Activated CD4-positive, alpha-beta T cell treated with anti-CD3 and anti-CD28 coated beads for 36 hours (primary cell): Measurements from ENCODE around the gene PLCB4. TPM values are rescaled to one million over a fixed set of nuclear protein-coding genes. Genes with fewer than 3 reads are reported as not detected.

ENCODE experiments used
- ATAC-seq: fragments of 200-7000 bp; cut with Tn5 transposase; one replicate; pipeline ENCODE4 v1.10.0; 2021; ENCODE audit warnings: mild to moderate bottlenecking, moderate library complexity
- CTCF ChIA-PET: fragments of 350-600 bp; sonication (Branson Sonifier 250); formaldehyde crosslinking; loops from one replicate; lab custom pipeline; 2021; ENCODE audit warnings: antibody characterized with exemption; lab: Charles Lee
- POLR2A ChIA-PET: fragments of 350-600 bp; sonication (Branson Sonifier 250); formaldehyde crosslinking; loops from one replicate; lab custom pipeline; 2021; ENCODE audit warnings: antibody characterized with exemption, inconsistent platforms; lab: Charles Lee
- DNase-seq: peaks from one replicate; pipeline ENCODE4 v3.0.0-alpha.2; 2020
- H3K27ac Mint-ChIP-seq: one replicate; pipeline ENCODE4 v1.8.0; 2021; ENCODE audit warnings: mixed read lengths
- H3K27me3 Mint-ChIP-seq: one replicate; pipeline ENCODE4 v1.8.0; 2021; ENCODE audit warnings: mixed read lengths
- H3K36me3 Mint-ChIP-seq: one replicate; pipeline ENCODE4 v1.8.0; 2021; ENCODE audit warnings: low read depth, mixed read lengths
- H3K4me1 Mint-ChIP-seq: one replicate; pipeline ENCODE4 v1.8.0; 2021; ENCODE audit warnings: mixed read lengths
- H3K4me3 Mint-ChIP-seq: one replicate; pipeline ENCODE4 v1.8.0; 2021; ENCODE audit warnings: mild to moderate bottlenecking, moderate library complexity, mixed read lengths
- H3K9me3 Mint-ChIP-seq: one replicate; pipeline ENCODE4 v1.8.0; 2021; ENCODE audit warnings: low read depth, mixed read lengths
- intact Hi-C, 2 experiments: fragments of 100-400 bp; cut with DNase I in 1 of 2; cut with micrococcal nuclease in 1 of 2; formaldehyde crosslinking; loops; one replicate each; pipeline versions ENCODE4 v1.14.2 to v1.15.1; 2022 to 2024; cut with DNase I, micrococcal nuclease
- total RNA-seq, 2 experiments: library from RNA; stranded (reverse); gene quantifications; one replicate each; pipeline ENCODE4 v1.2.3, GENCODE V29; 2021

The PLCB4 gene
- total RNA-seq, 2 experiments from 2014 or later: 0.02 TPM; not detected in 1

DNA sequence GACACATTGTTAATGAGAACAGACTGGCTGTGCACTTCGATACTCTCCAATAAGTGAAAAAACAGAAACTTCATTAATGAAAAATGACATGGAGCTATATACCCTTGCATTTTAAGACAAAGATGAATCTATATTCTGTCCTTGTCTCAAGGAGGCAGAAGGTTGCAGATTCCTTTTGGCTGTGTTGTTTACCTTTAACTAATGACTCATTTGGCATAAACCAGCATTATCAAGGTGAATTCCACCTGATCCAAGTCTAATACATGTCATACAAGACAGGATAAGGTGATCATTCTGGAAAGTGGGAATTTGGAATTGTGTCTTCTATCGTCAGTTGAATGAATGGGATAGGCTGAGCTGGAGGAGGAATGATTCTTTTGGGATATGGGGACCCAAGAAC is 192.9 kb downstream of the PLCB4 start:
- Mint-ChIP-seq H3K4me3 (no peak overlapping the region), H3K36me3 (no peaks in the 10 kb centered on the region), H3K4me1 (no peaks in the 10 kb centered on the region), H3K27ac (no peak overlapping the region), H3K27me3 (peaks cover 2% of the 10 kb centered on the region), H3K9me3 (no peaks in the 10 kb centered on the region)
- ChIA-PET CTCF (no interaction called here), POLR2A (no interaction called here)
- intact Hi-C loops: no loop called here
- ATAC-seq (no peak), DNase-seq (no peak)

DNA sequence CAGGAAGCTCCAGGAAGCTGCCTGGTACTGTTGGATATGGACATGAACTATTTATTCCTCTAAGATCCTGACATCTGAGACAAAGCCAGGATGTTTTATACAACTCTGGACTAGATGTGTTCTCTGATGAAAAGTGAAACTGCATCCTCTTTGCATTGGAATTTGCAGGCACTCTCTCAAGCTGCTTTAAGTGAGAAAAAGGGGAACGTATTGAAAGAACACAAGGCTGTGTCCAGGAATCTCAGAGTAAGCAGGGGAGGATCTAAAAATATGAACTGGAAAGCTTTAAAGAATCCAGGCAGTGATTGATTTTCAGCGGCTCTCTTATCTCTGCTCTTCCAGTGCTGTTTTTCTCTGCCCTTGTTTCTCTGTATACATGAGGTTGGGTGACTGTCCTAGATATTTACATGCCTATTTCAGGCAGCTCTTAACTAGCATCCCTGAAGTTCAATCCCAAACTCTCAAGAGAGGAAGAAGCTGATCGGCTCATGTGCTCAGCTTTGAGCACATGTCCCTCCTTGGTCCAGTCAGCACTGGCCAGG is 193.8 kb downstream of the PLCB4 start:
- POLR2A ChIA-PET: no interaction called here
- intact Hi-C loops: no loop called here
- H3K4me3 Mint-ChIP-seq: no peak overlapping the region
- DNase-seq (no peak), ATAC-seq (no peak)
- CTCF ChIA-PET: interaction anchor here (1.2 kb wide), 1 partner anchor 71 kb away, joined by 5 read pairs; no protein-coding TSS in a partner anchor
- no peak overlapping the region for H3K27ac Mint-ChIP-seq
- no peaks in the 10 kb centered on the region for H3K9me3 Mint-ChIP-seq
- H3K4me1 Mint-ChIP-seq: no peaks in the 10 kb centered on the region
- peaks cover 2% of the 10 kb centered on the region for H3K27me3 Mint-ChIP-seq
- no peaks in the 10 kb centered on the region for H3K36me3 Mint-ChIP-seq

GRCh38 chr20:9269280-9269971 is 200.5 kb downstream of the PLCB4 start:
- Mint-ChIP-seq H3K36me3 (no peaks in the 10 kb centered on the region), H3K4me1 (no peaks in the 10 kb centered on the region), H3K27ac (no peak overlapping the region), H3K27me3 (no peaks in the 10 kb centered on the region), H3K9me3 (no peaks in the 10 kb centered on the region), H3K4me3 (no peak overlapping the region)
- ChIA-PET CTCF (no interaction called here), POLR2A (no interaction called here)
- ATAC-seq (no peak), DNase-seq (no peak)
- intact Hi-C loops: no loop called here

- DNase-seq (no peak), ATAC-seq (no peak)
- ChIA-PET POLR2A (no interaction called here), CTCF (interaction anchor here (0.9 kb wide), 1 partner anchor 10 kb away, joined by 3 read pairs; no protein-coding TSS in a partner anchor)
- no peak overlapping the region for H3K27ac Mint-ChIP-seq
- no peak overlapping the region for H3K4me3 Mint-ChIP-seq
- H3K9me3 Mint-ChIP-seq: no peaks in the 10 kb centered on the region
- H3K36me3 Mint-ChIP-seq: no peaks in the 10 kb centered on the region
- no peaks in the 10 kb centered on the region for H3K4me1 Mint-ChIP-seq
- H3K27me3 Mint-ChIP-seq: no peaks in the 10 kb centered on the region
- intact Hi-C loops: no loop called here
Observed at GRCh38 chr20:9270831-9271230, 201.9 kb downstream of the PLCB4 start.

GRCh38 chr20:9276966-9277468 is 208.1 kb downstream of the PLCB4 start:
- POLR2A ChIA-PET: no interaction called here
- CTCF ChIA-PET: interaction anchor here (0.6 kb wide), 1 partner anchor 10 kb away, joined by 3 read pairs; no protein-coding TSS in a partner anchor
- H3K36me3 Mint-ChIP-seq: no peaks in the 10 kb centered on the region
- H3K4me1 Mint-ChIP-seq: no peaks in the 10 kb centered on the region
- no peak overlapping the region for H3K4me3 Mint-ChIP-seq
- intact Hi-C loops: no loop called here
- ATAC-seq (no peak), DNase-seq (no peak)
- no peaks in the 10 kb centered on the region for H3K27me3 Mint-ChIP-seq
- no peaks in the 10 kb centered on the region for H3K9me3 Mint-ChIP-seq
- no peak overlapping the region for H3K27ac Mint-ChIP-seq

DNA sequence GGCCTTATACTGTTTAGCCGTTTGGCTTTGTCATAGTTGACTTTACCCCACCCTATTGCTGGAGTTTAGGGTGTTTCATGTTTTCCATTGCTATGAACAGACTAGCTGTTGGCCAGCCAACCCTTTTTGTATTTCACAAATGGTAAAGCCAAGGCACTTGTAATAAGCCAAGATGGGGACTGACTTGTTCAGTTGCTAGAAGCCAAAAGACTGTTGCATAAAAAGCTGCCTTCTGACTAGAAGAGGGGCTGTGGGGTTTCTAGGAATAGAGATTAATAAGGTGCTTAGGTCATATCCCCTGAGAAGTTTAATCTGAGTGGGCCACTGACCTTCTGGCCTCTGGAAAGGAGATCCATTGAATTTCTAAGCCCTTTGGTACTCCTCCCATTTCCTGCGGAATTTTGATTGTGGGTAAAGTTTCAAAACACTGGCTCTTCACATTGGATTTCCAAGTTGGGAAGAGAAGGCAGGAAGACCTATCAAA is 211.1 kb downstream of the PLCB4 start:
- Mint-ChIP-seq H3K9me3 (no peaks in the 10 kb centered on the region), H3K27me3 (no peaks in the 10 kb centered on the region), H3K27ac (no peak overlapping the region), H3K4me1 (no peaks in the 10 kb centered on the region), H3K36me3 (no peaks in the 10 kb centered on the region), H3K4me3 (no peak overlapping the region)
- no peak for ATAC-seq
- no peak for DNase-seq
- intact Hi-C loops: no loop called here
- ChIA-PET CTCF (no interaction called here), POLR2A (no interaction called here)

GRCh38 chr20:9280666-9281065 is 211.8 kb downstream of the PLCB4 start:
- ATAC-seq (no peak), DNase-seq (no peak)
- Mint-ChIP-seq H3K36me3 (no peaks in the 10 kb centered on the region), H3K27me3 (no peaks in the 10 kb centered on the region), H3K4me3 (no peak overlapping the region), H3K27ac (no peak overlapping the region), H3K4me1 (no peaks in the 10 kb centered on the region), H3K9me3 (no peaks in the 10 kb centered on the region)
- intact Hi-C loops: no loop called here
- ChIA-PET POLR2A (no interaction called here), CTCF (interaction anchor here (0.8 kb wide), 1 partner anchor 10 kb away, joined by 3 read pairs; no protein-coding TSS in a partner anchor)

DNA sequence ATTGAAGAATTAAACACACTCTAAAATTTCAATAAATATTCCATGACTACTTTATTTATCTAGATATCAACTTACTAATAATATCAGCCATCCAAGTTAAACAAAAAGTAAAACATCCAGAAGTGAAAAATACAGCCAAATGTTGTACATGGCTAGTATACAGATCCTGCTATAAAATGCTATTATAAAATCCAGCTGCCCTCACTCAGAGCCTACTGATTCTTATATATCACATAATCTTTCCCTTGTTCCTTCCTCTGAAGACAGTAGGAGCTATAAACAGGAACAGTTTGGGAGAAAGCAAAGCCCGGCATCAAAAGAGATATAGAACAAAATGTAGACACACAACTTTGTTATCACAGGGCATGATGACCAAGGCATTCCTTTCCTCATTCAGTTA is 212.9 kb downstream of the PLCB4 start:
- ATAC-seq (no peak), DNase-seq (no peak)
- CTCF ChIA-PET: no interaction called here
- intact Hi-C loops: no loop called here
- H3K4me3 Mint-ChIP-seq: no peak overlapping the region
- H3K27ac Mint-ChIP-seq: no peak overlapping the region
- POLR2A ChIA-PET: no interaction called here
- no peaks in the 10 kb centered on the region for H3K27me3 Mint-ChIP-seq
- H3K36me3 Mint-ChIP-seq: no peaks in the 10 kb centered on the region
- H3K9me3 Mint-ChIP-seq: no peaks in the 10 kb centered on the region
- no peaks in the 10 kb centered on the region for H3K4me1 Mint-ChIP-seq

- Mint-ChIP-seq H3K9me3 (no peaks in the 10 kb centered on the region), H3K4me1 (no peaks in the 10 kb centered on the region), H3K36me3 (no peaks in the 10 kb centered on the region), H3K4me3 (no peak overlapping the region), H3K27ac (no peak overlapping the region), H3K27me3 (no peaks in the 10 kb centered on the region)
- intact Hi-C loops: no loop called here
- no peak for DNase-seq
- ChIA-PET POLR2A (no interaction called here), CTCF (no interaction called here)
- no peak for ATAC-seq
Observed at GRCh38 chr20:9285617-9286016, 216.7 kb downstream of the PLCB4 start.

- H3K27me3 Mint-ChIP-seq: no peaks in the 10 kb centered on the region
- intact Hi-C loops: no loop called here
- no peak overlapping the region for H3K27ac Mint-ChIP-seq
- no peak for ATAC-seq
- no peak overlapping the region for H3K4me3 Mint-ChIP-seq
- POLR2A ChIA-PET: no interaction called here
- H3K4me1 Mint-ChIP-seq: no peaks in the 10 kb centered on the region
- DNase-seq: no peak
- CTCF ChIA-PET: no interaction called here
- no peaks in the 10 kb centered on the region for H3K36me3 Mint-ChIP-seq
- H3K9me3 Mint-ChIP-seq: no peaks in the 10 kb centered on the region
Observed at GRCh38 chr20:9286501-9287461, 217.9 kb downstream of the PLCB4 start.

DNA sequence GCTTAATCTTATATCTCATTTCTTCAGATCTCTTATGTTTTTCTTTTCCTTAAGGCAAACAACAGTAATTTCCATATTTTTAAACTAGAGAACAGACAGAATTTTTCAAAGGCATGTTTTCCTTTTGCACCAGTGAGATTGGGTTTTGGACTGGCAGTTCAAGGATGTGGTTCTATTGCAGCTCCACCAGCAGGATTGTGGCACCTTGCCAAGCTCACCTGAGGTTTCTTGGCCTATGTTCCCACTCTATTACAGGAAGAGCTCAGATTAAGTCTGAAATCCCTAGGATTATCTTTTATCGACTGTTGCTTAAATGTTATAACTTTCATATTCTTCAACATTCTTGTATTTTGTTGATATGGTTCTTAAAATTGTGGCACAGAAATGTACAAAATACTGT is 218.9 kb downstream of the PLCB4 start:
- intact Hi-C loops: no loop called here
- Mint-ChIP-seq H3K4me3 (no peak overlapping the region), H3K36me3 (no peaks in the 10 kb centered on the region), H3K27me3 (no peaks in the 10 kb centered on the region), H3K9me3 (no peaks in the 10 kb centered on the region), H3K4me1 (no peaks in the 10 kb centered on the region), H3K27ac (no peak overlapping the region)
- POLR2A ChIA-PET: no interaction called here
- ATAC-seq: no peak
- no peak for DNase-seq
- CTCF ChIA-PET: interaction anchor here (0.7 kb wide), 1 partner anchor 1060 kb away, joined by 4 read pairs; no protein-coding TSS in a partner anchor
